ENCODE data around the gene GPC1.

Gene GPC1

GRCh38 chr2:240390091-240391073, 45.1 kb upstream of the GPC1 start:
- DNase-seq (ENCODE audit: low read depth): no peak
- TF ChIP-seq CTCF (conservative IDR thresholded peaks at IDR 0.05; ENCODE audit: low read depth, low read length): no peak
- no peak overlapping the region for H3K4me3 ChIP-seq (ENCODE audit: low read length)

- TF ChIP-seq CTCF (conservative IDR thresholded peaks at IDR 0.05; ENCODE audit: low read depth, low read length): no peak
- no peak overlapping the region for H3K4me3 ChIP-seq (ENCODE audit: low read length)
- DNase-seq (ENCODE audit: low read depth): no peak
Measured at GRCh38 chr2:240391111-240392051, 44.1 kb upstream of the GPC1 start.

- no peak for TF ChIP-seq CTCF (conservative IDR thresholded peaks at IDR 0.05; ENCODE audit: low read depth, low read length)
- no peak for DNase-seq (ENCODE audit: low read depth)
- H3K4me3 ChIP-seq (ENCODE audit: low read length): no peak overlapping the region
Measured at GRCh38 chr2:240392084-240392947, 43.1 kb upstream of the GPC1 start.

- no peak overlapping the region for H3K4me3 ChIP-seq (ENCODE audit: low read length)
- no peak for TF ChIP-seq CTCF (conservative IDR thresholded peaks at IDR 0.05; ENCODE audit: low read depth, low read length)
- no peak for DNase-seq (ENCODE audit: low read depth)
Measured at GRCh38 chr2:240392948-240393830, 42.3 kb upstream of the GPC1 start.

GRCh38 chr2:240393831-240394410, 41.5 kb upstream of the GPC1 start:
- no peak for TF ChIP-seq CTCF (conservative IDR thresholded peaks at IDR 0.05; ENCODE audit: low read depth, low read length)
- no peak overlapping the region for H3K4me3 ChIP-seq (ENCODE audit: low read length)
- no peak for DNase-seq (ENCODE audit: low read depth)

Measured in retinal pigment epithelial cell (primary cell).